Effector memory CD8-positive, alpha-beta T cell (primary cell): ENCODE results near the gene ZNF862.
A peak's percentile ranks its signal among the peaks of the same experiment; 100 is the strongest.

Experiments
- ATAC-seq: fragments of 150-1000 bp; cut with Tn5 transposase; replicated peaks from 2 replicates; pipeline ENCODE4 v1.10.0; 2021; ENCODE audit warnings: mild to moderate bottlenecking, moderate library complexity
- DNase-seq, 3 experiments: peaks; one replicate each; pipeline ENCODE4 v3.0.0; 2021
- H3K27ac Mint-ChIP-seq, 2 donors: one replicate each; pipeline ENCODE4 v1.8.0; 2022; ENCODE audit warnings: mild to moderate bottlenecking in 2 of 2, mixed read lengths in 2 of 2, moderate library complexity in 2 of 2
- H3K27me3 Mint-ChIP-seq, 2 donors: one replicate each; pipeline ENCODE4 v1.8.0; 2022; ENCODE audit warnings: mixed read lengths in 2 of 2
- H3K36me3 Mint-ChIP-seq: one replicate; pipeline ENCODE4 v1.8.0; 2022; ENCODE audit warnings: mild to moderate bottlenecking, moderate library complexity, mixed read lengths; ENCODE audit not compliant: insufficient read depth
- H3K4me1 Mint-ChIP-seq, 2 donors: one replicate each; pipeline ENCODE4 v1.8.0; 2022; ENCODE audit warnings: low read depth in 2 of 2, mixed read lengths in 2 of 2
- H3K4me3 Mint-ChIP-seq, 2 donors: one replicate each; pipeline ENCODE4 v1.8.0; 2022; ENCODE audit warnings: mild to moderate bottlenecking in 2 of 2, mixed read lengths in 2 of 2, moderate library complexity in 2 of 2
- H3K9me3 Mint-ChIP-seq, 2 donors: one replicate each; pipeline ENCODE4 v1.8.0; 2022; ENCODE audit warnings: mixed read lengths in 2 of 2

Gene ZNF862

GRCh38 chr7:149832332-149833041 lies 5.7 kb upstream of the ZNF862 start:
- H3K27me3 Mint-ChIP-seq: peaks cover 44 to 59% of the 10 kb centered on the region in 2 donors
- no peak for ATAC-seq

GRCh38 chr7:149833495-149834130 lies 4.6 kb upstream of the ZNF862 start:
- H3K36me3 Mint-ChIP-seq: peaks cover 10% of the 10 kb centered on the region
- H3K9me3 Mint-ChIP-seq: no peaks in the 10 kb centered on the region
- H3K27ac Mint-ChIP-seq: no peak overlapping the region
- ATAC-seq: no peak
- no peak overlapping the region for H3K4me3 Mint-ChIP-seq
- peaks cover 6 to 7% of the 10 kb centered on the region in 2 donors for H3K4me1 Mint-ChIP-seq
- DNase-seq: no peak
- peaks cover 44 to 53% of the 10 kb centered on the region in 2 donors for H3K27me3 Mint-ChIP-seq

More at GRCh38 chr7:149832332-149833041, 5.7 kb upstream of the ZNF862 start:
- DNase-seq: no peak
- no peaks in the 10 kb centered on the region for H3K9me3 Mint-ChIP-seq
- H3K36me3 Mint-ChIP-seq: peaks cover 4% of the 10 kb centered on the region
- no peak overlapping the region for H3K4me3 Mint-ChIP-seq
- peaks cover 0 to under 1% of the 10 kb centered on the region in 2 donors for H3K4me1 Mint-ChIP-seq
- no peak overlapping the region for H3K27ac Mint-ChIP-seq

GRCh38 chr7:149834601-149835000 lies 3.6 kb upstream of the ZNF862 start:
- Mint-ChIP-seq H3K36me3 (peaks cover 6% of the 10 kb centered on the region), H3K9me3 (no peaks in the 10 kb centered on the region), H3K27me3 (peaks cover 44 to 53% of the 10 kb centered on the region in 2 donors), H3K4me3 (no peak overlapping the region), H3K4me1 (peaks cover 14 to 15% of the 10 kb centered on the region in 2 donors), H3K27ac (no peak overlapping the region)
- DNase-seq (no peak), ATAC-seq (no peak)

GRCh38 chr7:149836434-149836833 lies 1.7 kb upstream of the ZNF862 start:
- Mint-ChIP-seq H3K4me3 (no peak overlapping the region), H3K4me1 (peaks cover 18 to 25% of the 10 kb centered on the region in 2 donors), H3K9me3 (no peaks in the 10 kb centered on the region), H3K27ac (no peak overlapping the region), H3K27me3 (peaks cover 33 to 40% of the 10 kb centered on the region in 2 donors), H3K36me3 (peaks cover 6% of the 10 kb centered on the region)
- DNase-seq: no peak
- no peak for ATAC-seq

- no peak for DNase-seq
- Mint-ChIP-seq H3K27me3 (peaks cover 24 to 28% of the 10 kb centered on the region in 2 donors), H3K4me1 (peaks cover 18 to 33% of the 10 kb centered on the region in 2 donors), H3K4me3 (peak overlapping the region; percentile 85 to 86), H3K9me3 (no peaks in the 10 kb centered on the region), H3K36me3 (peaks cover 6% of the 10 kb centered on the region), H3K27ac (peak overlapping the region; percentile 80 to 89)
- ATAC-seq: no peak
These were observed 481 bp upstream of the ZNF862 start for GRCh38 chr7:149837564-149838223.

- Mint-ChIP-seq H3K9me3 (no peaks in the 10 kb centered on the region), H3K27ac (peak overlapping the region in 1 of 2 donors; percentile 80), H3K36me3 (peaks cover 6% of the 10 kb centered on the region), H3K4me1 (peaks cover 19 to 34% of the 10 kb centered on the region in 2 donors), H3K4me3 (peak overlapping the region; percentile 85 to 86), H3K27me3 (peaks cover 13 to 15% of the 10 kb centered on the region in 2 donors)
- DNase-seq: no peak
- no peak for ATAC-seq
These were observed 825 bp downstream of the ZNF862 start for GRCh38 chr7:149838992-149839408.

- ATAC-seq (no peak), DNase-seq (no peak)
- Mint-ChIP-seq H3K4me1 (peaks cover 20 to 38% of the 10 kb centered on the region in 2 donors), H3K27ac (no peak overlapping the region), H3K9me3 (no peaks in the 10 kb centered on the region), H3K4me3 (peak overlapping the region in 1 of 2 donors; percentile 86), H3K36me3 (peaks cover 6% of the 10 kb centered on the region), H3K27me3 (peaks cover 4 to 6% of the 10 kb centered on the region in 2 donors)
These were observed 1.8 kb downstream of the ZNF862 start for GRCh38 chr7:149839933-149840332.

- Mint-ChIP-seq H3K4me1 (peaks cover 16 to 32% of the 10 kb centered on the region in 2 donors), H3K27ac (no peak overlapping the region), H3K36me3 (peaks cover 6% of the 10 kb centered on the region), H3K9me3 (no peaks in the 10 kb centered on the region), H3K27me3 (no peaks in the 10 kb centered on the region), H3K4me3 (no peak overlapping the region)
- no peak for ATAC-seq
- DNase-seq: no peak
These were observed 5.4 kb downstream of the ZNF862 start for GRCh38 chr7:149843566-149843965.

- H3K27ac Mint-ChIP-seq: no peak overlapping the region
- no peaks in the 10 kb centered on the region for H3K27me3 Mint-ChIP-seq
- H3K4me1 Mint-ChIP-seq: peaks cover 9 to 25% of the 10 kb centered on the region in 2 donors
- peaks cover 6% of the 10 kb centered on the region for H3K36me3 Mint-ChIP-seq
- no peak for ATAC-seq
- no peak overlapping the region for H3K4me3 Mint-ChIP-seq
- no peaks in the 10 kb centered on the region for H3K9me3 Mint-ChIP-seq
- no peak for DNase-seq
These were observed 6.3 kb downstream of the ZNF862 start for GRCh38 chr7:149844445-149844844.

GRCh38 chr7:149845257-149845980 lies 7.2 kb downstream of the ZNF862 start:
- no peaks in the 10 kb centered on the region for H3K9me3 Mint-ChIP-seq
- no peak for ATAC-seq

GRCh38 chr7:149846021-149846420 lies 7.8 kb downstream of the ZNF862 start:
- Mint-ChIP-seq H3K4me3 (no peak overlapping the region), H3K9me3 (no peaks in the 10 kb centered on the region), H3K27ac (no peak overlapping the region), H3K27me3 (no peaks in the 10 kb centered on the region), H3K4me1 (peaks cover 6 to 15% of the 10 kb centered on the region in 2 donors), H3K36me3 (peaks cover 6% of the 10 kb centered on the region)
- no peak for ATAC-seq
- DNase-seq: no peak

More at GRCh38 chr7:149845257-149845980, 7.2 kb downstream of the ZNF862 start:
- peaks cover 6% of the 10 kb centered on the region for H3K36me3 Mint-ChIP-seq
- no peaks in the 10 kb centered on the region for H3K27me3 Mint-ChIP-seq
- H3K4me1 Mint-ChIP-seq: peaks cover 8 to 20% of the 10 kb centered on the region in 2 donors
- no peak for DNase-seq
- no peak overlapping the region for H3K4me3 Mint-ChIP-seq
- no peak overlapping the region for H3K27ac Mint-ChIP-seq

- H3K9me3 Mint-ChIP-seq: no peaks in the 10 kb centered on the region
- ATAC-seq (no peak), DNase-seq (no peak)
- H3K4me1 Mint-ChIP-seq: peaks cover 6 to 12% of the 10 kb centered on the region in 2 donors
- no peak overlapping the region for H3K4me3 Mint-ChIP-seq
- no peaks in the 10 kb centered on the region for H3K27me3 Mint-ChIP-seq
- H3K27ac Mint-ChIP-seq: no peak overlapping the region
- peaks cover 6% of the 10 kb centered on the region for H3K36me3 Mint-ChIP-seq
These were observed 8.4 kb downstream of the ZNF862 start for GRCh38 chr7:149846436-149847046.

- H3K9me3 Mint-ChIP-seq: no peaks in the 10 kb centered on the region
- H3K27me3 Mint-ChIP-seq: no peaks in the 10 kb centered on the region
- H3K36me3 Mint-ChIP-seq: peaks cover 12% of the 10 kb centered on the region
- ATAC-seq (no peak), DNase-seq (no peak)
- peaks cover 2 to 9% of the 10 kb centered on the region in 2 donors for H3K4me1 Mint-ChIP-seq
- H3K27ac Mint-ChIP-seq: no peak overlapping the region
- H3K4me3 Mint-ChIP-seq: no peak overlapping the region
These were observed 11.0 kb downstream of the ZNF862 start for GRCh38 chr7:149849174-149849573.
